Non-pigmented ciliary epithelial cell (primary cell): ENCODE data around the gene MGAT3.

Experiments
- DNase-seq: peaks from one replicate; pipeline ENCODE4 v3.0.0-alpha.2; 2010; ENCODE audit warnings: low read depth

MGAT3 gene

GRCh38 chr22:39450258-39450955 lies 6.4 kb upstream of the MGAT3 start:
- no peak for DNase-seq

GRCh38 chr22:39452740-39453040 lies 4.1 kb upstream of the MGAT3 start:
- DNase-seq: no peak

- DNase-seq: no peak
Measured at GRCh38 chr22:39453765-39454378, 2.9 kb upstream of the MGAT3 start.

DNA sequence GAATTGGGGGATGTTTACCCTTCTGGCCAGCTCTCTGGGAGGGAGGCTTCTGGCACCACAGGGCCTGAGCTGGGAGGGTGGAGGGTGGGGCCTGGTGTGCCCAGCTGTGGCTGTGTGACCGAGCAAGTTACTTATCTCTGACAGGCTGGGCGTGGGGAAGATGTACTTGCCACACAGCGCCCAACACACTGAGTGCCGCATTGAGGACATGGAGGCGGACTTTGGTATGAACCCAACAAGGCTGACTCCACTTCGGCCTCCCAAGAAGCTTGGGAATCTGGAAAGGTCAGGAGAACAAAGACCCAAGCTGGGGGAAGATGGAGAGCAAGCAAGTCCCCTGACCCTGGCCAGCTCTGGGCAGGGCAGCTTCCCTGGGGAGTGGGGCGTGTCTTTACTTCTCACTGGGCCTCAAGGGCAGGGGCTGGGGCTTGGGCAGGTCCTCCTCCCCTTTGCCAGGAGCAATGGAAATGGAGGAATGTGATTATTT lies 2.4 kb upstream of the MGAT3 start:
- DNase-seq: no peak

GRCh38 chr22:39457198-39457555 lies 365 bp downstream of the MGAT3 start:
- DNase-seq: no peak

- no peak for DNase-seq
Measured at GRCh38 chr22:39457556-39458443, 988 bp downstream of the MGAT3 start.

DNA sequence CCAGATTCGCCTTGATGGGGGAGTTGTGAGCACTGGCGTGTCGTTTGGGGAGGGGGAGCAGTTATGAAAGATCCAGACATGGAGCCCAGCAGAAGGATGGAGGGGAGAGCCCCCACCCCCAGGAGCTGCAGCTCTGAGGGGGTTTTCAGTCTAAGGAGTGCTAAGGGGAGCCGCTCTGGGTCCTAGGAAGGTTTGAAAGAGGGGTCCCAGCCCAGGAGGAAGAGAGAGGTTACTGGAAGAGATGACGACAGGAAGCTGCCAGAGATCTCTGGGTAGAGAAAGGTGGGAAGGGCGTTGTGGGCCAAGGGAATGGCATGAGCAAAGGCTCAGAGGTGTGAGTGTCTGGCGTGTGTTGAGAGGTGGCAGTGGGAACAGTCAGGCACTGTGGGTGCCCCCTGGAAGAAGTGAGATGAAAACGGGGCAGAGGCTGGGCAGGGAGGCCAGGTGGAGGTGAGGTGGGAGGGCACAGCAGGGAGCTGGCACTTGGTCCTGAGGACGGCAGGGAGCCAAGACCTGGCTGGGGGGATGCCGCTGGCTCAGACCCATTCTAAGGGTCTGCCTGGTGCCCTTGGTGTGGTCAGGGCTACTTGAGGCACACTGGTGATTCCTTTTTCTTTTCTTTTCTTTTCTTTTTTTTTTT lies 1.8 kb downstream of the MGAT3 start:
- DNase-seq: no peak

GRCh38 chr22:39459681-39460080 lies 2.9 kb downstream of the MGAT3 start:
- DNase-seq: no peak

GRCh38 chr22:39462443-39463221 lies 5.8 kb downstream of the MGAT3 start:
- no peak for DNase-seq

DNA sequence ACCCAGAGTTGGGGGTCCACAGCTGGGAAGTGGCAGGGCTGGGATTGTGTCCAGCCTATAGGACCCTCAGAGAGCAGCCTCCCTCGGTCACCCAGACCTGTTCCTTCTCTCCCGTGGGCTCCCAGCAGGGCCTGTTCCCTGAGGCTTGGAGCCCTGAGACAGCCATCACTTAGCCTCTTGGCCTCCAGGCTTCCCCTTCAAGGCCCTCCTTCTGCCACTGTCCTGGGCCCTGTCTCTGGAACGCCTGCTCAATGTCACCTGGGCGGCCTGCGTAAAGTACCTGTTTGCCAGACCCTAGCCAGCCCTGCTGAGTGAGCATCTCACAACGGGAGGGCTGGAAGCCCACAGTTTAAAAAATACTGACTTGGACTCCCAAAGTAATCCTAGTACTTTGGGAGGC lies 6.5 kb downstream of the MGAT3 start:
- no peak for DNase-seq

- no peak for DNase-seq
Measured at GRCh38 chr22:39463931-39464390, 7.1 kb downstream of the MGAT3 start.

GRCh38 chr22:39466228-39467006 lies 9.6 kb downstream of the MGAT3 start:
- DNase-seq: no peak

GRCh38 chr22:39467390-39467895 lies 10.6 kb downstream of the MGAT3 start:
- DNase-seq: no peak

GRCh38 chr22:39468487-39469325 lies 11.9 kb downstream of the MGAT3 start:
- DNase-seq: no peak

DNA sequence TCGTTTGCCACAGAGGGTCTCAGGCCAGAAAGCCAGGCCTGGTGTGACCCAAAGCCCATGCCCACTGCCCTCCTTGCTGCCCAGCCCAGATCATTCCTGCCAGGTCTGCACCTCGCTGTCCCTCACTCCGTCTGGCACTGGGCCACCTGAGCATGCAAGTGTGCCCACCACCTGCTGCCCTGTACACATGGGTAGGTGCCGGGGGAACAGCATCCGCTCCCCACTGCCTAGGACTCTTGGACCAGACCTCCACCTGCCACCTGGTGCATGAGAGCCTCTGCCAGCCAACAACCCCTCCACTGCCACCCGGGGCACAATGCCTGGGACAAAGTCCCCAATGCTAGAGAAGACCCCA lies 12.5 kb downstream of the MGAT3 start:
- no peak for DNase-seq

DNA sequence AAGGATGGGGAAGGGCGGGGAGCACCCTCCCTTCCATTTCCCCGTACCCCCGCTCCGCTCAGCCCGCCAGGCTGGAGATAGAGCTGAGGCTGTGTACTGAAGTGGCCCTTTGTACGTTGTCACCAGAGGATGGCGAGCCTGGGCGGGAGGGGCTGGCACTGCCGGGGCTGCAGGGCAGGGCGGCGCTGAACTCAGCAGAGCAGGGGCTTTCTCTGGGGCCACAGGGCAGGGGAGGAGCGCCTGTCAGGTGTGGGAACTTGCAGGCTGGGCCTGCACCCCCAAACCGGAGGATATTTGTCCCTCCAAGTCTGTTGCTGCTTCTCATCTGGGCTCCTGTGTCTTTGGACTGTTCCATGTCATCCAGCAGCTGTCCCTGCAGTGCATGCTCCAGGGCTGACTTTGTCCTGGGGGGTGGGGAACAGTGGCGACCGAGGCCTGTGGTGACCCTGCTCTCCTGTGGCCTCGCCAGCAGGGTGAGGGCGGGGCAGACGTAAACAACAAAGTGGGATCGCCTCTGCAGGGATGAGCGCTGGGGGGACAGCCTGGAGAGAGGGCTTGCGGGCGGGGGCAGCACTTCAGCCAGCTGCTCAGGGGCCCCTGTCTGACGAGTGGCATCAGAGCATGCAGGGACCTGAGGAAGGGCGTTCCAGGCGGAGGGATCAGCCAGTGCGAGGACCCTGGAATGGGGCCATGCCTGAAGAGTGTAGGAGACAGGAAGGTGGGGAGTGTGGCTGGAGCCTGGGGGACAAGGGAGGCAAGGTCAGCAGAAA lies 13.1 kb downstream of the MGAT3 start:
- no peak for DNase-seq

GRCh38 chr22:39470451-39471291 lies 13.9 kb downstream of the MGAT3 start:
- DNase-seq: no peak
